ENCODE data around the gene TMEM74B. TPM values are rescaled to one million over a fixed set of nuclear protein-coding genes. Genes with fewer than 3 reads are reported as not detected.
A peak's percentile ranks its signal among the peaks of the same experiment; 100 is the strongest.
"Not testable (repeated sequence)": the region's sequence is repeated elsewhere in the genome, so short reads cannot be mapped to it uniquely, and the experiment has no call there.

The TMEM74B gene
- total and polyA plus RNA-seq, 10 of the 15 experiments (the other 5 are each of a cell fraction or from before 2014, with no cell fraction given): 0.07 TPM; not detected in 9

DNA sequence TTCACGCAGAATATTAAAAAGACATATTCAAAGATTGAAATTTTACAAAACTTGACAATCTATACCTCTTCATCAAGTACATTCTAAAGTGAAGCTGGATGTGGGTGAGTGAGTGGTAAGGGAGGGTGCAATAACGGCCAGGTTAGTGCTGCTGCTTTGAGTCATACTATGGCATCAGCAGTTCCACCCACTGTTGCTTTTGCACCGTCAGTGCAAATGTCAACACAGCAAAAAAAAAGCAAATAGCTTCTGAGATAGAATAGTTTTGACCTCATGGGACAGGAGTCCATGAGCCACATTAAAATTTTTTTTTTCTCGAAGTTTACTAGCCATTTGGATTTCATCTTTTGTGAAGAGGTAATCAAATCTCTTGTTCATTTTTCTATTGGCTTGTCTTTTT, 34.6 kb downstream of the TMEM74B start:
- 70% methylated on average over 4 of the region's 4 CpGs for WGBS (ENCODE audit: insufficient coverage, insufficient replicate concordance, low lambda C conversion rate, missing lambda C conversion rate)
- no peaks in the 10 kb centered on the region for H3K79me2 ChIP-seq (ENCODE audit: control insufficient read depth, insufficient read depth, low read length)
- DNase-seq (ENCODE audit: low read depth, low spot score) (no peak), ATAC-seq (no peak), FAIRE-seq (no peak)
- BruUV-seq (replicated peaks): no TSS peak
- RAD21 ChIA-PET (ENCODE audit: unreplicated experiment): no interaction called here
- H3K4me1 ChIP-seq (ENCODE audit: control insufficient read depth, insufficient read depth, low read length): no peaks in the 10 kb centered on the region; the same call in 1 of the 2 replicates
- no peaks in the 10 kb centered on the region for H3K27me3 ChIP-seq (replicated peaks in 1 of 2; ENCODE audit: control insufficient read depth in 2 of 2, insufficient read depth in 2 of 2, low read length in 1 of 2)
- H2AFZ ChIP-seq (ENCODE audit: control insufficient read depth, low read depth, low read length): no peak overlapping the region
- intact Hi-C loops (cut with micrococcal nuclease; ENCODE audit: unreplicated experiment): no loop called here
- peaks cover 14 to 23% of the 10 kb centered on the region in 2 experiments for H3K36me3 ChIP-seq (ENCODE audit: control insufficient read depth in 2 of 2, insufficient read depth in 2 of 2, low read length in 1 of 2)
- no peak overlapping the region for H3K4me3 ChIP-seq
- CTCF ChIA-PET: interaction anchor here (0.8 kb wide), 1 partner anchor 9 kb away, joined by 3 read pairs; no protein-coding TSS in a partner anchor
- H3K9ac ChIP-seq (ENCODE audit: control insufficient read depth, insufficient read depth, low read length): no peak overlapping the region
- no peaks in the 10 kb centered on the region for H4K20me1 ChIP-seq (ENCODE audit: control insufficient read depth, insufficient read depth)
- H3K9me3 ChIP-seq (replicated peaks; ENCODE audit: control insufficient read depth, insufficient read depth, low read length): no peaks in the 10 kb centered on the region; the same call in 2 of the 3 replicates
- POLR2A ChIA-PET: interaction anchor here (0.8 kb wide), 1 partner anchor 93 kb away, joined by 3 read pairs; no protein-coding TSS in a partner anchor
- no peak overlapping the region for H3K27ac ChIP-seq (ENCODE audit: control insufficient read depth, insufficient read depth)
- TF ChIP-seq SPI1 (IDR thresholded peaks at IDR 0.05; ENCODE audit: borderline replicate concordance, insufficient read depth, low read depth, low read length) (no peak), MYB (IDR thresholded peaks at IDR 0.05; ENCODE audit: borderline replicate concordance, low read depth, low read length) (no peak), E2F4 (IDR thresholded peaks at IDR 0.05; ENCODE audit: low read depth, low read length) (no peak)
- H3K4me2 ChIP-seq (ENCODE audit: control insufficient read depth, insufficient read depth): no peak overlapping the region
- SMC1A ChIA-PET (ENCODE audit: uncharacterized antibody, unreplicated experiment): interaction anchor here (0.8 to 1.1 kb wide), 2 partner anchors 25 to 30 kb away, joined by 3 to 4 read pairs; no protein-coding TSS in a partner anchor
- in situ Hi-C loops (cut with MboI): no loop called here

GRCh38 chr20:1149812-1150211, 35.0 kb downstream of the TMEM74B start:
- not testable (repeated sequence) for ATAC-seq

More at GRCh38 chr20:1149812-1150211, 35.0 kb downstream of the TMEM74B start:
- DNase-seq (ENCODE audit: low read depth, low spot score); H3K4me1 ChIP-seq (ENCODE audit: control insufficient read depth, insufficient read depth, low read length); H3K27me3 ChIP-seq (replicated peaks in 1 of 2; ENCODE audit: control insufficient read depth in 2 of 2, insufficient read depth in 2 of 2, low read length in 1 of 2); H2AFZ ChIP-seq (ENCODE audit: control insufficient read depth, low read depth, low read length); H3K9me3 ChIP-seq (replicated peaks; ENCODE audit: control insufficient read depth, insufficient read depth, low read length); BruUV-seq (replicated peaks); intact Hi-C loops (cut with micrococcal nuclease; ENCODE audit: unreplicated experiment); H3K9ac ChIP-seq (ENCODE audit: control insufficient read depth, insufficient read depth, low read length); H4K20me1 ChIP-seq (ENCODE audit: control insufficient read depth, insufficient read depth); H3K27ac ChIP-seq (ENCODE audit: control insufficient read depth, insufficient read depth); RAD21 ChIA-PET (ENCODE audit: unreplicated experiment); H3K79me2 ChIP-seq (ENCODE audit: control insufficient read depth, insufficient read depth, low read length); CTCF ChIA-PET; H3K4me2 ChIP-seq (ENCODE audit: control insufficient read depth, insufficient read depth); in situ Hi-C loops (cut with MboI); H3K4me3 ChIP-seq: not testable (repeated sequence)
- peak; percentile 78 for FAIRE-seq
- ChIA-PET SMC1A (ENCODE audit: uncharacterized antibody, unreplicated experiment) (interaction anchor here (0.8 to 1.1 kb wide), 2 partner anchors 25 to 30 kb away, joined by 3 to 4 read pairs; no protein-coding TSS in a partner anchor), POLR2A (interaction anchor here (0.8 kb wide), 1 partner anchor 93 kb away, joined by 3 read pairs; no protein-coding TSS in a partner anchor)
- H3K36me3 ChIP-seq (ENCODE audit: control insufficient read depth in 2 of 2, insufficient read depth in 2 of 2, low read length in 1 of 2): peaks cover 14 to 20% of the 10 kb centered on the region in 2 experiments
- WGBS (ENCODE audit: insufficient coverage, insufficient replicate concordance, low lambda C conversion rate, missing lambda C conversion rate): 89% methylated on average over 2 of the region's 2 CpGs

Data from GM12878 (cell line).